Measurements from ENCODE around the gene MAPK14.
"Not testable (repeated sequence)": the region's sequence is repeated elsewhere in the genome, so short reads cannot be mapped to it uniquely, and the experiment has no call there.

MAPK14 gene

GRCh38 chr6:36069573-36069972, 42.0 kb downstream of the MAPK14 start:
- Mint-ChIP-seq H3K4me1 (ENCODE audit: low read depth) (peaks cover 58% of the 10 kb centered on the region), H3K9me3 (ENCODE audit: low read depth) (no peaks in the 10 kb centered on the region), H3K4me3 (no peak overlapping the region), H3K36me3 (peaks cover 2% of the 10 kb centered on the region), H3K27ac (no peak overlapping the region), H3K27me3 (no peaks in the 10 kb centered on the region)

GRCh38 chr6:36070252-36070651, 42.6 kb downstream of the MAPK14 start:
- H3K9me3 Mint-ChIP-seq (ENCODE audit: low read depth), result no peaks in the 10 kb centered on the region
- no peaks in the 10 kb centered on the region for H3K27me3 Mint-ChIP-seq
- no peak overlapping the region for H3K4me3 Mint-ChIP-seq
- peaks cover 2% of the 10 kb centered on the region for H3K36me3 Mint-ChIP-seq
- H3K27ac Mint-ChIP-seq, result peak overlapping the region; percentile 4
- H3K4me1 Mint-ChIP-seq (ENCODE audit: low read depth), result peaks cover 52% of the 10 kb centered on the region

- Mint-ChIP-seq H3K4me1 (ENCODE audit: low read depth) (peaks cover 44% of the 10 kb centered on the region), H3K4me3 (no peak overlapping the region), H3K9me3 (ENCODE audit: low read depth) (no peaks in the 10 kb centered on the region), H3K27me3 (no peaks in the 10 kb centered on the region), H3K27ac (no peak overlapping the region), H3K36me3 (peaks cover 2% of the 10 kb centered on the region)
These were observed 43.7 kb downstream of the MAPK14 start for GRCh38 chr6:36071281-36071680.

- no peak overlapping the region for H3K27ac Mint-ChIP-seq
- peaks cover 2% of the 10 kb centered on the region for H3K36me3 Mint-ChIP-seq
- no peak overlapping the region for H3K4me3 Mint-ChIP-seq
- H3K4me1 Mint-ChIP-seq (ENCODE audit: low read depth), result peaks cover 40% of the 10 kb centered on the region
- H3K9me3 Mint-ChIP-seq (ENCODE audit: low read depth), result no peaks in the 10 kb centered on the region
- H3K27me3 Mint-ChIP-seq, result no peaks in the 10 kb centered on the region
These were observed 44.1 kb downstream of the MAPK14 start for GRCh38 chr6:36071714-36072113.

- Mint-ChIP-seq H3K4me1 (ENCODE audit: low read depth) (peaks cover 34% of the 10 kb centered on the region), H3K4me3 (no peak overlapping the region), H3K27me3 (no peaks in the 10 kb centered on the region), H3K27ac (no peak overlapping the region), H3K9me3 (ENCODE audit: low read depth) (no peaks in the 10 kb centered on the region), H3K36me3 (peaks cover 2% of the 10 kb centered on the region)
These were observed 45.1 kb downstream of the MAPK14 start for GRCh38 chr6:36072681-36073080.

- no peaks in the 10 kb centered on the region for H3K27me3 Mint-ChIP-seq
- H3K9me3 Mint-ChIP-seq (ENCODE audit: low read depth), result no peaks in the 10 kb centered on the region
- peaks cover 2% of the 10 kb centered on the region for H3K36me3 Mint-ChIP-seq
- no peak overlapping the region for H3K4me3 Mint-ChIP-seq
- no peak overlapping the region for H3K27ac Mint-ChIP-seq
- peaks cover 24% of the 10 kb centered on the region for H3K4me1 Mint-ChIP-seq (ENCODE audit: low read depth)
These were observed 46.0 kb downstream of the MAPK14 start for GRCh38 chr6:36073587-36073986.

- Mint-ChIP-seq H3K4me1 (ENCODE audit: low read depth) (peaks cover 15% of the 10 kb centered on the region), H3K36me3 (peaks cover 15% of the 10 kb centered on the region), H3K4me3 (no peak overlapping the region), H3K27ac (peak overlapping the region; percentile 54), H3K27me3 (no peaks in the 10 kb centered on the region), H3K9me3 (ENCODE audit: low read depth) (no peaks in the 10 kb centered on the region)
These were observed 48.0 kb downstream of the MAPK14 start for GRCh38 chr6:36075656-36076055.

- H3K27ac Mint-ChIP-seq, result no peak overlapping the region
- no peaks in the 10 kb centered on the region for H3K27me3 Mint-ChIP-seq
- H3K9me3 Mint-ChIP-seq (ENCODE audit: low read depth), result peaks cover 4% of the 10 kb centered on the region
- H3K4me1 Mint-ChIP-seq (ENCODE audit: low read depth), result peaks cover 14% of the 10 kb centered on the region
- peaks cover 23% of the 10 kb centered on the region for H3K36me3 Mint-ChIP-seq
- no peak overlapping the region for H3K4me3 Mint-ChIP-seq
These were observed 48.8 kb downstream of the MAPK14 start for GRCh38 chr6:36076178-36077063.

GRCh38 chr6:36078159-36078558, 50.6 kb downstream of the MAPK14 start:
- no peak overlapping the region for H3K27ac Mint-ChIP-seq
- no peak overlapping the region for H3K4me3 Mint-ChIP-seq
- H3K9me3 Mint-ChIP-seq (ENCODE audit: low read depth), result peaks cover 4% of the 10 kb centered on the region
- no peaks in the 10 kb centered on the region for H3K27me3 Mint-ChIP-seq
- H3K4me1 Mint-ChIP-seq (ENCODE audit: low read depth), result peaks cover 7% of the 10 kb centered on the region
- peaks cover 33% of the 10 kb centered on the region for H3K36me3 Mint-ChIP-seq

- Mint-ChIP-seq H3K27ac (no peak overlapping the region), H3K27me3 (no peaks in the 10 kb centered on the region), H3K4me1 (ENCODE audit: low read depth) (peaks cover 10% of the 10 kb centered on the region), H3K4me3 (no peak overlapping the region), H3K36me3 (peaks cover 38% of the 10 kb centered on the region), H3K9me3 (ENCODE audit: low read depth) (peaks cover 4% of the 10 kb centered on the region)
These were observed 52.0 kb downstream of the MAPK14 start for GRCh38 chr6:36079601-36080000.

GRCh38 chr6:36082318-36082717, 54.7 kb downstream of the MAPK14 start:
- Mint-ChIP-seq H3K9me3 (ENCODE audit: low read depth) (peaks cover 4% of the 10 kb centered on the region), H3K4me3 (no peak overlapping the region), H3K36me3 (peaks cover 43% of the 10 kb centered on the region), H3K27ac (no peak overlapping the region), H3K27me3 (no peaks in the 10 kb centered on the region), H3K4me1 (ENCODE audit: low read depth) (peaks cover 7% of the 10 kb centered on the region)

- H3K4me3 Mint-ChIP-seq, result no peak overlapping the region
- no peaks in the 10 kb centered on the region for H3K27me3 Mint-ChIP-seq
- peaks cover 43% of the 10 kb centered on the region for H3K36me3 Mint-ChIP-seq
- peaks cover 7% of the 10 kb centered on the region for H3K4me1 Mint-ChIP-seq (ENCODE audit: low read depth)
- peaks cover 4% of the 10 kb centered on the region for H3K9me3 Mint-ChIP-seq (ENCODE audit: low read depth)
- no peak overlapping the region for H3K27ac Mint-ChIP-seq
These were observed 55.8 kb downstream of the MAPK14 start for GRCh38 chr6:36083446-36083845.

- H3K36me3 Mint-ChIP-seq, result peaks cover 12% of the 10 kb centered on the region
- H3K4me1 Mint-ChIP-seq (ENCODE audit: low read depth); H3K27me3 Mint-ChIP-seq; H3K9me3 Mint-ChIP-seq (ENCODE audit: low read depth); H3K4me3 Mint-ChIP-seq; H3K27ac Mint-ChIP-seq: not testable (repeated sequence)
These were observed 60.6 kb downstream of the MAPK14 start for GRCh38 chr6:36088204-36088603.

GRCh38 chr6:36089048-36089447, 61.4 kb downstream of the MAPK14 start:
- Mint-ChIP-seq H3K9me3 (ENCODE audit: low read depth) (no peaks in the 10 kb centered on the region), H3K36me3 (peaks cover 12% of the 10 kb centered on the region), H3K4me3 (no peak overlapping the region), H3K27ac (no peak overlapping the region), H3K27me3 (no peaks in the 10 kb centered on the region), H3K4me1 (ENCODE audit: low read depth) (peaks cover 7% of the 10 kb centered on the region)

- H3K27ac Mint-ChIP-seq, result peak overlapping the region; percentile 58
- peaks cover 26% of the 10 kb centered on the region for H3K4me1 Mint-ChIP-seq (ENCODE audit: low read depth)
- H3K9me3 Mint-ChIP-seq (ENCODE audit: low read depth), result no peaks in the 10 kb centered on the region
- no peak overlapping the region for H3K4me3 Mint-ChIP-seq
- no peaks in the 10 kb centered on the region for H3K27me3 Mint-ChIP-seq
- H3K36me3 Mint-ChIP-seq, result peaks cover 2% of the 10 kb centered on the region
These were observed 66.6 kb downstream of the MAPK14 start for GRCh38 chr6:36094238-36094637.
